ENCODE data around the gene ADCY1.
"Not testable (repeated sequence)": the region's sequence is repeated elsewhere in the genome, so short reads cannot be mapped to it uniquely, and the experiment has no call there.

ADCY1 gene

DNA sequence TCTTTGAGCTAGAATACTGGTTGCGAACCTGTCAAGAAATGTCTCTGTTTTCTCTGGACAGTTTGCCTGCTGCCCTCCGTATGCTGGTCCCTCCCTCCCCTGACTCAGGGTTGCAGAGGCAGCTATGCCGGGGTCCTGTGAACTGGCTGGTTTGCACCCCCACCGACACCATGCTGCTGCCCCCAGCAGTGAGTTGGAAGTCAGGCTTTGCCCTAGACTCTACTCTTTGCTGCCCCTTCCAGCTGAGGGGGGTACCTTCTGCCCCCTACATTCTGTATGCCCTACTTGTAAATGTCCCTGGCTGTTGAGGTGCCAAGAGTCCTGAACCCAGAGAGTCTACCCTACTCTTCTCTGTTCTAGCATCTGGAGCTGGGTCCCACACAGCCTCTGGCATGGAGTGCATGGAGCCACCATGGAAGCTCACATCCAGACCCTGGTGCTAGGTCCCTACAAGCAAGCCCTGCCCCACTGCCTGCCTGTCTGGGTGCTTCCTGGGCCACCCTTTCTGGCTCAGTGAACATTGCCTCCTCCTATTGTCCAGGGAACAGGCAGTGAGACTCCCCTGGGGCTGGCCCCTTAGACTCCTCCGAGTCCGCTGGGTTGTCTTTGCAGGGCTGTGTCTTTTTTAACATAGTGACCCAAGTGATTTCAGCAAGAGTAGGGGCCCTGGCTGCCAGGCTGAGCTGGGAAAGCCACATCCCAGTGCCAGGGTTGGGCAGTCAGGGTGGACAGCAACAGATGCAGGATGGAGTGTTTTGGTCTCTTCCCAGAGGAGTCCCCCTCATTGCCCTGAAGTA is 138.9 kb downstream of the ADCY1 start:
- DNase-seq (ENCODE audit: low spot score), result no peak

DNA sequence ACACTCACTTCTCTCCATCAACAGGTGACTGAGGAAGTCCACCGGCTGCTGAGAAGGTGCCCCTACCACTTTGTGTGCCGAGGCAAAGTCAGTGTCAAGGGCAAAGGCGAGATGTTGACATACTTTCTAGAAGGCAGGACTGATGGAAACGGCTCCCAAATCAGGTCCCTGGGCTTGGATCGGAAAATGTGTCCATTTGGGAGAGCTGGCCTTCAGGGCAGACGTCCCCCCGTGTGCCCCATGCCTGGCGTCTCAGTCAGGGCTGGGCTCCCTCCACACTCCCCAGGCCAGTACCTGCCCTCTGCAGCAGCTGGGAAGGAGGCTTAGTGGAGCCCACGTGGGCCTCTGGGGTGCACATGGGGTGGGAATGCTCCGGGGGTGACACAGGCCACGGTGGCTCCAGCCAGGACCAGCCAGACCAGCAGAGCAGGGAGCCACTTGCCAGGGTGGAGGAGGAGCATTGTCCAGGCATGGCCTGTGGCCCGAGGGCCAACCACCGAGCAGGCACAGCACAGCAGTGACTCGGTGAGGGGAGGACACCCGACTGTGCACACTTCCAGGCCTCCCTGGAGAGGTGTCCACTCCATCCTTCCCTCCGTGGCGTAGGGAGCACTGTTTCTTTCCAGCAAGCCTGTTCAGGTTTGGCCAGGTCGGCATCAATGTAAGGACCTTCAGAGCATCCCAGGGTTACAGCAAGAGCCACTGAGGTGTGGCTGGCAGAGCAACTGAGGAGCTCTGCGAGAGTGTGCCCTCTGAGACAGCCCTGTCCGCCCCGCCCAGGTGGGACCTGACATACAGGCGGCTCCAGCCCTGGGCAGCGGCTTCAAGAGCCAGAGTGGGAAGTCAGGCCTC is 139.7 kb downstream of the ADCY1 start:
- DNase-seq (ENCODE audit: low spot score), result no peak

DNA sequence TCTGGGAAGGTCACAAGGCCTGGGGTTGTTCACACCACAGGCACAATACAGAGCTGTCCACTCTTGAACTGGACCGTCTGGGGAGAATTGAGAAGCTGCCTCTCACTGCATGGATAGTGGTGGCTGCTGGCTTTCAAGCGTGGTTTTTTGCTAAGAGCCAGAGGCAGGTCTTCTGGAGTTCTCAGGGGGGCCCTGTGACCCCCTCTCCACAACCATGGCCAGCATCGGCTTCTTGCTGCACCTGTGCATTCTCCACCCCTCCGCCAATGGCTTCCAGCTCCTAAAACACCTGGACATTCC is 140.3 kb downstream of the ADCY1 start:
- no peak for DNase-seq (ENCODE audit: low spot score)

DNA sequence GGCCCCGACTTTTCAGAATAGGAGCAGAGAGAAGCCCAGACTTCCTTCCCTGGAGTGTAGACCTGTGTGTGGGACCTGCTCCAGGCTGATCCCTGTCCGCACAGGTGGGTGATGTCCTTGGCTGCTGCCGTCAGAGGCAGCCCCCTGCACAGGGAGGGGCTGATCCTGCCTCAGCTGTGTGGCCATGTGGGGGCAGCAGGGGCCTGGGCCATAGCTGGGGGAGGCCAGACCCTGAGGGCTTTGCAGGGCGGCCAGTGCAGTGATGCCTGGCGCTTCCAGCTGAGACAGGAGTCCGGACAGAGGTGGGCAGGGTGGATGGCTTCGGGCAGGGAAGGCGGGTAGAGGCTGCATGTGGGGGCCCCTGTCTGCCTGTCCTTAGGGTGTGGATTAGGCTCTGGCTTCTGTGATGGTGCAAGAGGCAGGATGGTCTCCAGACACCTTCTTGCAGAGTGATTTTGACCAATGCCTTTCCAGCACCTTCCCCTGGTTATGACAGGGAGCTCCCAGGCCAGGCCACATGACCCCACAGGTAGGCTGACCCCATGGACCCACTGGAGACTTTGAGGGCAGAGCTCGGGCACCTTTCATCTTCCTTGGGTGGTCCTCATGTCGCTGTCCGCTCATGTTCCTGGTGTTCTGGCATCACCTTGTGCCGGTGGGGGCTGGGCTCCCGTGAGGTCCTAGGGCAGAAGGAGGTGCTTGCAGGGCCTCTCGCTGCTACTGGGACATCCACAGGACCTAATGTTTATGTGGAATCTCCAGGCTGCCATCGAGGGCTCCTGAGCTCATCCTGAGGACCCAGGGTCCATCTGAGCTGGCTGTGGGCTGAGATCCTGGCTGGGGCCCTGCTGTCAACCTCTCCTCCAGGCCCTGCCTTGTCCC is 141.5 kb downstream of the ADCY1 start:
- no peak for DNase-seq (ENCODE audit: low spot score)

DNA sequence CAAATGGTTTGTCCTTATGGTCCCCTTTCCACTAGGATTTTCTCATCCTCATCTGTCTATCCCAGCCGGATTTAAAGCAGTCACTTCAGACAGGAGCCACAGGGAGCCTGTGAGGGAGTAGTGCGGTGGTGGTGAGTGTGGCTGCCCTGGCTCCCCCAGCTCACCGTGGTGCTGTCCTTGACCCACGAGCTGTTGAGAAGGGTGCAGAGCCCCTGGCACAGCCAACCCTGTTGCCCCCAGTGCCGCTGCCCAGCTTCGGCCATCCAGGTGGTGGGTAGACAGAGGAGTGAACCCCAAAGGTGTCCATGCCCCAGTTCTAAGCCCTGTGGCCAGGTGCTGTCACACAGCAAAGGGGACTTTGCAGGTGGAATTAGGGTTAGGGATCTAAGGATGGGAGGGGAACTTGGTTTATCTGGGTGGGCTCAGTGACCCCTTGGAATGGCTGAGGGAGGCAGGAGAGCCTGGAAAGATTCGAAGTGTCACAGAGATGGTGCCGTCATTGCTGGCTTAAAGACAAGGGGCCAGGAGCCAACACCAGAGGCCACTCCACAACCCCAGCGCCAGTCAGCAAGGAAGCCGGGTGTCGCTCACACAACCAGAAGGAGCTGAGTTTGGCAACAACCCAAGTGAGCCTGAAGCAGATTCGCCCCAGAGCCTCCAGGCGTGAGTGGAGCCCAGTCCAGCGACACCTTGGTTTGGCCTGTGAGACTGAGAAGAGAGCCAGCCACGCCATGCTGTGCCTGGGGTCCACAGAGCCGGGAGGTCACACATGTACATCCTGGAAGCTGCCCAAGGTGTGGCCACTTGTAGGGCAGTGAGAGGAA is 142.4 kb downstream of the ADCY1 start:
- peak; percentile 68 for DNase-seq (ENCODE audit: low spot score)

DNA sequence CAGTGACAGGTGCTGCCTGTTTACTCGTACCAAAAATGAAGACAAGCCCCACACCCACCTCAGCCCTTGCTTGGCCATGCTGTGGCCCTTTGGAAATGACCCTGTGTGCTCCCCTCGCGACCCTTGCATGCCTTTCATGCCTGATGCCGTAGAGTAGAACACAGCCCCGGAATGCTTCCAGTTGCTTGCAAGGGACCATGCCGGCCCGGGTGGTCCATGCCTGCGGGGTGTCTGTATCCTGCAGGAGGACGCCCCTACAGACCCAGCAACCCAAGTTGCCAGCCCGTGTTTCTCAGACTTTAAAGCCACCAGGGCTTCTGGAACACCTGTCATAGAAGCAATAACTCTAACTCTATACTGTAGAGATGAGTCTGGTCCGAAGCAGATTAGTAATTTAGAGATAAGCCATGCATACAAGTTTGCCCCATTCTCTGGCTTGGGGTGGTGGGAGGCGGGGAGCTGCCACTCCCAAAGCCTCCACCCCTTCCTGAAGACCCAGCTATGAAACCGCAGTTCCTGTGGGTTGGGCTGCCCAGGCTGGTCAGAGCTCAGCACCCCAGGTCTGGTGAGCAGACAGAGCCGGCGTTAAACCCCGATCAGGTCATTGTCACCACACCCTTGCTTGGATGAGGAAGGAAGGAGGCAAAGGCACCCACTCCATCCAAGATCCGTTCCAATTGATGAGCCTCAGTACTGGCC is 143.5 kb downstream of the ADCY1 start:
- DNase-seq (ENCODE audit: low spot score), result no peak

DNA sequence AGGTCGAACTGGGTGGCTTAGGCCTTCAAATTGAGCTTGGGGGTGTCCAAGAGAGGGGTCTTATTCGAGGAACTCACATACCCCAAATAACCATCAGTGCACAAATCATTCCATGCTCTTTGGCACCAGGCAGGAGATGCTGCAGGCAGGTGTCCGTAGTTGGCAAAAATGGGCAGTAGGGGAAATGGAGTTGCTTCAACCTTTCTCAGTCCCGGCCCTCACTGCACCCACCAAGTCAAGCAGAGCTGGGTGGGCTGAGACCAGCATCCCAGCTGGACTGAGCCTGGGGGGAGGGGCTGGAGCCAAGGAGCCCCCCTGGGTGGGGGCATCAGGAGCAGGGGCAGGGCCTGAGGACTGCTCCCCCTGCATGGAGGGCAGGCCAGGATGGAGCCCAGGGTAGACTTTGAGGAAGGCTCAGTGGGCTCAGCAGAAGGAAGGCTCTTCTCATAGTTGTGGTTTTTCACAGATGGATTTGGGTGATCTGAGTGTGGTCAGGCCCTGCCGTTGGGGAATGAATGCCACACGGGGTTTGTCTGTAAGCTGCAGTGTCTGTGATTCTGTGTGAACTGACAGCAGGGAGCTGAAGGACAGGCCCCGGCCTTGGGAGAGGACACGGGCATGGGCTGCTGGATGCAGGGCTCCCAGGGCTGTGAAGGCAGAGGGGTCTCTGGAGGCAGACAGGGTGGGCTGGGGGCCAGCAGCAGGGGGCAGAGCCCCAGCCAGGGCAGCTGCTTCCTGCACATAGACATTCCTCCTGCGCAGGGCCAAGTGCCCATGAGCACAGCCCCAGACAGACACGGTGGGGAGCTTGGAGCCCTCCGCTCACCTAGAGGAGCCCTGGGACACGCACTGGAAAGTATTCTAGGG is 144.5 kb downstream of the ADCY1 start:
- no peak for DNase-seq (ENCODE audit: low spot score)

DNA sequence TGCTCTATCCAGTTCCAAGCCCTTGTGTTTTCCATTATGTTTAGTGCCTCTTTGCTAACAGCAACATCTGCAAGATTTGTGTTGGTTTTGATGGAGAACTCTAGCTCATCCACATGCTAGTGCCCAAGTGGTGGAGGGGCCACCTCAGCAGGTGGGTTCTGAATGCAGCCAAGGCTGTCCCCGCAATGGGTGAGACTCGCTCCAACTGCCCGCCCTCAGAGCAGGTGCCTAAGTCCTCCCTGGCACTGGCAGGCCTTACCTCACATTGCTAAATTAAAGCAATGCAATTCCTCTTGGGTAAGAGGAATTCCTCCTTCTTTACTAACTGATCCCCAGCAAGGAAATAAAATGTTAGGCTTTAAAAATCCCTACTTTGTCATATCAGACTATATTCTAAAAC is 146.8 kb downstream of the ADCY1 start:
- DNase-seq (ENCODE audit: low spot score), result no peak

DNA sequence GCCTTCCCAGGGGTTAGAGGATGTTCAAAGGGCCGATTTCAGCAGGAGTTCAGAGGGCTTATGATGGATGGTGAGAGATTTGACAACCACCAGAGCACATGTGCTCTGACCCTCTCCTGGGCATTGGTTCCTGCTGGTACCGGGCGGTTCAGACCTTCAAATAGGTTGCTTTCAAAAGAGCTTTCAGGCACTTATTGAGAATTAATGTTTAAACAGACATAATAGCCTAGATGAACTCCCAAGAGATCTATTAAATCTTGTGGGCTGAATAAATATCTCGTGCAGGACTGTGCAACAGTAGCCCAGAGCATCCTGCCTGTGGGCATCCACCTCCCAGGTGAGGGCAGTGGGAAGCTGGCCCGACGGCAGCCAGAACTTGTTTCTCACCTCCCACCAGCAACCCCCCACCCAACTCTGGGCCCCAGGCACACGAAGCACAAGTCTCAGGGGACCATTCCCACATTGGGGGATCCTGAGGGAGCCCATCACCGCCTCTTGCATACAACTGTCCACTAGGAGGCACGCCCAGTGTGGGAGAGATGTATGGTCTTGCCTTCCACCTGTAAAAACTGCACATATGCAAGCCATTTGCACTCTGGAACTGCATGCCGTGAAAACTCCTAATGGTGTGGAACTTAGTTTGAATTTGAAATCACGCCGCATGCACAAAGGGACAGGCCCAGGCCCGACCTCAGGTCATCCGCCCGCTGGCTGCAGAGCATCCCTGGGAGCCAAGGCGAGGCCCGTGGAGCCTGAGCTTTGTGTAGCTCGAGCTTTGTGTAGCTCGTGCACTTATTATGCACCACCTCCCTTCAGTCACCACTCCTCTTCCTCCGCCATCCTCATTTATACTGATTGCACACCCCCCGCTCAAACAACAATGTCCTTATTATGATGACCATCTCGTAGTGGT is 147.8 kb downstream of the ADCY1 start:
- DNase-seq (ENCODE audit: low spot score), result no peak

DNA sequence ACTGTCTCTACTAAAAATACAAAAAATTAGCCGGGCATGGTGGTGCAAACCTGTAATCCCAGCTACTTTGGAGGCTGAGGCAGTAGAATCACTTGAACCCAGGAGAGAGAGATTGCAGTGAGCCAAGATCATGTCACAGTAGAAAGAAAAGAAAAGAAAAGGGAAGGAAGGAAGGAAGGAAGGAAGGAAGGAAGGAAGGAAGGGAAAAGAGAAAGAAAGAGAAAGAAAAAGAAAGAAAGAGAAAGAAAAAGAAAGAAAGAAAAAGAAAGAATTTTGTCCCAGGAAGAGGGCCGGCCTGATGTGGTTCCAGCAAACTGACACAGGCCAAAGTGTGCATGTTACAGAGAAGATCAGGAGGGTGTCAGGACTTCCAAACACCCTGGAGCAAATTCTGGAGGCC is 151.1 kb downstream of the ADCY1 start:
- DNase-seq (ENCODE audit: low spot score), result not testable (repeated sequence)

DNA sequence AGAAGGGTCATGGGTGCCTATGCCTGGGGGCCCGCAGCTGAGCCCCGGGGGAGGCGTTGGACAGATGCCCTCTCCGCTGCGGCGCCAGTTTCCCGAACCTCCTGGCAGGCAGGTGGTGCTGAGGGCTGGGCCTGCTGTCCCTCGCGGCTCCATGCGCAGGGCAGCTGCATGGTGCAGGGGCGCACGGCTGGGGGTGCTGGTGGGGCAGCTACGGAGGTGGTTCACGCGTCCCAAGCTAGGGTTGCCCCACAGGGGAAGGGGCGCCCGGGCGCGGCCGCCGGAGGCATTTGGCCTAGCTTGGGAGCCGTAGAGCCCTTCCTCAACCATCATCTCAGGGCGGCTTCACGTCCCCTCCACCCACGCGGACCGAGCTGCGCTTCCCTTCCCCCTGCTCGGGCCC is 152.7 kb downstream of the ADCY1 start:
- DNase-seq (ENCODE audit: low spot score), result no peak

DNA sequence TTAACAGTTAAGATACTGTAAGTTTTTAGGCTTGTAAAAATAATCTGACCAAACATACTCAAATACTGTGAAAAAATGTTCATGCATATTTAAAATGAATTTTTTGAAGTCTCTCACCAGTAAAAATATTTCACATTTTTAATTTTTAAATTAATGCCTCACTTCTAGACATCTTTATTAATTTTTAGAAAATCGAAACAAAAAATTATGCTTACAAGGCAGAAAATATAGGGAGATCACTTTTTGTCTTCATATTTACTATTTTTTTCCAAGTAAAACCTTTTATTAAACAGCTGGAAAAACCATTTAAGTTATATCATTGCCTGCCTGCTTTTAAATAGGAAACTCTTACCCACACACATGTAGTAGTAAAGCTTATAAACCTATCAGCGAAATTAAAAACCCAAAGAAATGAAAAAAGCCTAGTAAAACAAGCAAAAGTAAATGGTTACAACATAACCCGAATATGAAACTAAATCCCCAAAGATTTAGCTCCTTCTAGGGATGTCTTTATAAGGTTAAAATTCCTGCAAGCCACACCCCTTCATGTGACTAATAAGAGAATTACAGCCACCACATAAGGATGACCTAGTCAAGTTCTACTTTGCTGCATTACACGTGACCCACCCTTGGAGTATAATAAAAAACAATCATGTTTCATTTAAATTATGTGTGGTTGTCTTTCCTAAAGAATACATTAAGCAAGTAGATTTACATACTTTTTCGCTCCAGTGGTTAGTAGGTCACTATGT is 157.7 kb downstream of the ADCY1 start:
- not testable (repeated sequence) for DNase-seq (ENCODE audit: low spot score)

DNA sequence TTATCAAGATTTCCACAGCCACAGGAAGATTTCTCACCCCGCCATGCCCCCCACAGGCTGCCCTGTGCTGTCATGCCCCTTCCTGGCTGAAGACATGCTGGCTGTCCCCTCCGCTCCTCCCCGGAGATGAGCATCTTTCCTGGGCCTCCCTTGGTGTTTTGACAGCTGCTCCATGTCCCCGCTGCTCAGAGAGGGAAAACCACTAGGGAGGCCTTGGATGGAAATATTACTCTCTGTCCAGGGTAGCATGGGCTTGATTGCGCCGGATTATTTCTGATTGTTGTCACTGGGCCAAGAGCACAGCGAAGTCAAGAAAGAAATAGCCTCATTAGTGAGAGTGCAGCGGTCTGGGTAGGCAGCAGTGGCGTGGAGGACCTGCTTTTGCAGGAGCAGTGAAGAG is 164.8 kb downstream of the ADCY1 start:
- peak; percentile 41 for DNase-seq (ENCODE audit: low spot score)

DNA sequence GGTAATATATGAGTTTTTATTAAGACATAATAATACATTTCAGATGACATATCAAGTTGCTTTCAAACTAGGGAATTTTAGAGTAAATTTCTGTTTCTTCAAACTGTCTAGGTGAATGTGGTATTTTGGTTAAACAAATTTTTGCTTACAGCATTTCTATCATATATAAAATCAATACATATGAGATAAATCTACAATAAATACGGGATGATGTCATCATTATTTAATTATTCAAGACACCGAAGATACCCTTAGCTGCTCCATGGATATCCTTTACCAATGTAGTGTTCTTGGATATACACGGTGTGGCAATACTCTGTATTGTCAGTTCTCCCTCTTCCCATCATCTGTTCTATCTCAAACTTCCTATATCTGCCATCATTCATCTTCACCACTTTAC is 166.4 kb downstream of the ADCY1 start:
- not testable (repeated sequence) for DNase-seq (ENCODE audit: low spot score)

DNA sequence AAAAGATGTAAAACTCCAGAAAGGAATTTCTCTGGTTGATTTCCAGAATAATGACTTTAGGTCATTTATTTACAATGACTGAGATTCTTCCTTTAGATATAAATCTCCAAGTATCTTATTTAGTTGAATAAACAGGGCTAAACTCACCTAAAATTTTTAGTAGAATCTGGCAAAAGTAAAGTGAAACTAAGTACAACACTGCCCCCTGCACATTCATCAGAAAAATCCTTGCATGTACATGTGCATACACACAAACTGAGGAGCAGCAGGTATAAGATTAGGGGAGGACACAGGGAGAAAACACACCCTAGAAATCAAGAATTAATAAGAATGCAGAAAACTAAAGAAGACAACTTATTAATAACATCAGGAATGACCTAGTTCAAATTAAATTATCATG is 174.8 kb downstream of the ADCY1 start:
- peak; percentile 19 for DNase-seq (ENCODE audit: low spot score)

DNA sequence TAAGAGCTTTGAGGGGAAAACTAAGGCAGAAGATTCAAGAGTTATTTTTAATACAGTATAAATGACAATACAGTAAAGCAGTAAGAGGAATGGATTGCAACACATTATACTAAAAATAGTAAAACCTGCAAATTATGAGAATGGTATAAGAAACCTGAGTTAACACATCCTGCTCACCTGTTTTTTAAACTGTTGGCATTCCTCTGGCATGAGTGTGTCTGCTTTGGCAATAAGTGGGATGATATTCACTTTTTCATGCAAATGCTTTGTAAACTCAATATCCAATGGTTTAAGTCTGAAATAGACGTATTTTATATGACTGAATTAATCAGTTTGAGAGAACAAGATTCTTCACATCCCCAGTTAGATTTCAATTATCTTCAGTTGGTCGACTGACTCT is 177.2 kb downstream of the ADCY1 start:
- DNase-seq (ENCODE audit: low spot score), result not testable (repeated sequence)

DNA sequence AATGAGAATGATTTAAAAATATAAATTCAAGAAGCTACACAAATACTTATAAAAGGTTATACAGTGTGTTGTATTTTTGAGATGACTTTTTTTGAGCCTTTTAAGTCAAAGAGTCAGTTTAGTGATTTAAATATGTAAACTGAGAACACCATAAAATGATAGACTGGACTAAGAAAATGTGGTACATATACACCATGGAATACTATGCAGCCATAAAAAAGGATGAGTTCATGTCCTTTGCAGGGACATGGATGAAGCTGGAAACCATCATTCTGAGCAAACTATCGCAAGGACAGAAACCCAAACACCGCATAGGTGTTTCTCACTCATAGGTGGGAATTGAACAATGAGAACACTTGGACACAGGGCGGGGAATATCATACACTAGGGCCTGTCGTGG is 182.2 kb downstream of the ADCY1 start:
- not testable (repeated sequence) for DNase-seq (ENCODE audit: low spot score)

DNA sequence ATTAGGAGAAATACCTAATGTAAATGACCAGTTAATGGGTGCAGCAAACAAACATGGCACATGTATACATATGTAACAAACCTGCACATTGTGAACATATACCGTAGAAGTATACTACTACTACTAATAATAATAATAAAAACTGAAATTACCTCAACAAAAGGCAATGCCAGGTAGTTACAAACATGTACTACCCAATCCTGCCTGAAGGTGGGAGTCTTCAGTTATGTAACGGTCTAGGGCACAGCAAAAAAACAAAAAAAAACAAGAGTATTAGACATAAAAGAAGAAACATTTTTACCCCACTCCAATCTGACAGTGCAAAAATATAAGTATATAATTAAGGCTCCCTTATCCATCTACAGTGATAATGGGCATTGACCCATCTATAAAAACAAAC is 182.6 kb downstream of the ADCY1 start:
- DNase-seq (ENCODE audit: low spot score), result not testable (repeated sequence)

Data from cerebellar cortex (tissue), 1 donor.